NCI-H446 (cell line): ENCODE results near the gene CABLES2.

ENCODE experiments used
- DNase-seq, 2 experiments: peaks; one replicate each; lab custom pipeline; 2025; lab: John Stamatoyannopoulos, UW

The CABLES2 gene

DNA sequence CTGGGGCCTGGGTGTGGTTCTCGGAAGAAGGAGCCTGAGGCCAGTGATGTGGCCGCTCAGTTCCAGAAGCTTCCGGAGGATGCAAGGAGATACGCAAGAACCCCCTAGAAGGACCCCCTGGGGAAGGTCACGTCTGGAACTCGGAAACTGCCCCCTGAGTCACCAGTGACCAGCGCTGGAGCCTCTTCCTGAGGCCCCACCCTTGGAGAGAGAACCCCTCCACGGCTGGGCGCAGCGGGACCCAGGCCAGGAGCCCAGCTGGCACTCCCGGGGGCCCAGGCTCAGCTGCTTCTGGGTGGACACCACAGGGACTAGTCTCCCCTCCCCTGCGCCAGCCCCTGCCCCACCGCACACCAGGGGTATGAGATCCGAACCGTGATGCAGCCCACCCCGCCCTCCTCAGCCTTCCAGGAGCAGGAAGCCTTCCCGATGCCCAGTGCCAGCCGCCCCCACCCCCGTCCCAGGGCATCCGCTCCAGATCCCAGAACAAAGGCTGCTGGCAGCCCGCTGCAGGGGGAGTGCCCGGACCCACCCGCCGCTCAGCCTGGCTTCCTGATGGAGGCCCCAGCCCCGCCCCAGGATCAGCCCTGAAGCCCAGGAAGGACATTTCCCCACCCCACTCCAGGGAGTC, 47.5 kb downstream of the CABLES2 start:
- DNase-seq, result peak; percentile 47 to 56

DNA sequence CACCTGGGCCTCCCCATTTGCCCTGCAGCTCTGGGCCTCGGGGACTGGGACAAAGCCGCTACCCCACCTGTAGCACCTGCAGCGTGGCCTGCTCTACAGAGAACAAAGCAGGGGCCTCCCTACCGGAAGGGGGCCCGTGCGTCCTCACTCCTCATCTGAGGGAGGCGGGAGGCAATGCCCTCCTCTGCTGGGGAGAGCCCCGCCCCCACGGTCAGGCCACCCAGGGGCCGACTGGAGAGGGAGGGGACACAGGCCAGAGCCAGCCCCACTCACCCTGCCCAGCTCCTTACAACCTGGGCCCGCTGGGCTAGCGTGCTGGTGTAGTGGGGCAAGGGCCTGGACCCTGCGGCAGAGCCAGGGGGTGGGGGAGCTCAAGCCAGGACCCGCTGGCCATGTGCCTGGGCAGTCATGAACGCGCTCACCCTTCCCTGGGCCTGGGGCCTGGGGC, 48.0 kb downstream of the CABLES2 start:
- DNase-seq, result no peak

DNA sequence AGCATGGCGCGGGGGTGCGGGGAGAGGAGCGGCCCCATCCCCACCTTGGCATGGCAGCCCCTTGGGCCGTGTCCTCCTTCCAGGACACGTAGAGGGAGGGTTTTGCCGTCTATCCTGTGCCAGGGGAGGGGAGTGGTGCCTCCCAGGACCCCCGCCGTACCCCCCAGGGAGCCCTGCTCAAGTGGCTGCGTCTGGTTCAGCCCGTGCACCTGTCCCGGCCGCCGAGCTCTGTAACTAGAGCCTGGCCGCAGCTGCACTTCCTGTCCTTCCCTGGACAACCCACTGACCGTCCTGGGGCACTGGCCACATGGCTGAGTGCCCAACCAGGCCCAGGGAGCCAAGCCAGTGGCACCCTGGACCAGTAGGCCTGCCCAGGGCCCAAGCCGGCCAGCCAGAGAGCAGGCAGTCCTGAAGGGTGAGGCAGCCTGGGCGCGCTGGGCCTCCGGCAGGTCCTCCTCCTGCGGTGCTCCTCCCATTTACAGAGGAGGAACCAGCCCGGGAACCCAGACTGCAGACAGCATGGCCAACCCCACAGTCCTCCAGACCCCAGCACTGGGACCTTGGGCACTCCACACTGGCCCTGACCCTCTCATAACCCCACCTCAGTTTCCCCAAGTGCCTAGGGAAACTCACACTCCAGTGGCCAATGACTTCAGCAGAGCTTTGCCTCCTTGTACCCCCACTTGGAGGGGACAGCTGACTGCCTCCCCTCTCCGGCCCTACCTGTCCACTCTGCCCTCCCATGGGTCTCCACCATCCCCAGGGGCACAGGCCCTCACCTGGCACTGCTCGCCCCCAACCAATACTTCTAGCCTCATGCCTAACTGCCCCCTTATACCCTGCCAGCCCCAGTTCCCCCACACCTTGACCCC, 48.7 kb downstream of the CABLES2 start:
- no peak for DNase-seq

DNA sequence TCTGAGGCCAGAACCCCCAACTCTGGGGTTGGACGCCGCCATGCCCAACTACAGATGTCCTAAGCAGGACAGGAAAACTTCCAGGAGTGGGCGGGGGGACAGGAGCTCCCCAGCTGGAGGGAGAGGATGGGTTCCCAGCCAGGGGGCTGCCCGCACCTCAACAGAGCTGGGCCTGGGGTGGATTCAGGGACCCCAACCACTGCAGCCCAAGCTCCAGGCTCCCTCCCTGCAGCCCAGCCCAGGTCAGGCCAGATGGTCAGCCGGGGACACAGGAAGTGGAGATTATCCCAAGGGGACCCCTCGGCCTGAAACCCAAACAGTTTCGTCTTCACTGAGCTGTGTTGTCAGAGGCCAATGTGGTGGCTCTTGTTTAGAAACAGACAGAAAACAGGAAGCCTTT, 49.4 kb downstream of the CABLES2 start:
- DNase-seq, result no peak

DNA sequence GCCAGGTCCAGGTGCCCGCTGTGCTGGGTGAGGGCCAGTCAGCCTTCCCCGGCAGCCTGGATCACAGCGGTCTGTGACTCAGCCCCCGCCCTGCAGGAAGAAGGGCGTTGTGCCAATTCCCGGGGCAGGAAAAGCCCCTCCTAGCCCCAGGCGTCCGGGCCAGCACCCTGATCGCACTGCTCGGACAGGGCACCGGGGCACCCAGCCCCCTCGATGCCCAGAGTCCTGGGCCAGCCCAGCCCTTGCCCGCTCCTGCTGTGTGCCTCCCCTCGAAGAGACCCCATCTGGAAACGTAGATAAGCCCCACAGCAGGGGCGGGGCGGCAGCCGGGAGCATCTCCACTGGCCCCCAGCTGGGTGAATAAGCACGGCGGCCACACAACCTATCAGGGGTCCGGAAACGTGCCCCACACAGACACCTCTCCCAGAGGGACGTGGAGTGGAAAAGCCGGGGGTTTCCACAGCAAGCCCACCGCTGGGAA, 49.9 kb downstream of the CABLES2 start:
- peak; percentile 29 to 78 for DNase-seq

DNA sequence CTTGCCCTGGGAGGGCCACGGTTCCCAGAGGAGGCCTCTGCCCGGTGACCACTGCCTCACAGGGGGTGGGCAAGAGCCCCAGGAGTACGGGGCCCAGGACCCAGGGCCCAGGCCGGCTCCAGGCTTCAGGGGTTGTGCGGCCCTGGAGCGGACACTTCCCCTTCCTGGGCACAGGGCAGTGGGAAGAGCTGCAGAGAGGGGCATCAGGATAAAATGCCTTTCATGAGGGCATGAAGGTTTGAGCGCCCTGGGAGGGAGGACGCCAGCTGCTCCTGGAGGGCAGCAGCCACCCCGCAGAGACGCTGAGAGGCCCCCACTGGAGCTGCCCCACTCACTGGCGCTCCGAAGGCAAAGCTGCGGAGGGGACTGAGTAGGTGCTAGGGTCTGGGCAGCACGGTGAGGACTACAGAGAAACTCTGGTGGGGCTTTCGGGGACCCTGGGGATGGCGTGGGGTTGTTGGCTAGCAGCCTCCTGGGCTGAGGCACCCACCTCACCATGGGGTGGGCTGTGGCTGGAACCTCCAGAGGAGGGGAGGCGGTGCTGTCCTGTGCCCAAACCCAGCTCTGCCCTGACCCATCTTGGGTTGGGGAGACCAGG, 50.4 kb downstream of the CABLES2 start:
- peak in 1 of 2 experiments; percentile 43 for DNase-seq

DNA sequence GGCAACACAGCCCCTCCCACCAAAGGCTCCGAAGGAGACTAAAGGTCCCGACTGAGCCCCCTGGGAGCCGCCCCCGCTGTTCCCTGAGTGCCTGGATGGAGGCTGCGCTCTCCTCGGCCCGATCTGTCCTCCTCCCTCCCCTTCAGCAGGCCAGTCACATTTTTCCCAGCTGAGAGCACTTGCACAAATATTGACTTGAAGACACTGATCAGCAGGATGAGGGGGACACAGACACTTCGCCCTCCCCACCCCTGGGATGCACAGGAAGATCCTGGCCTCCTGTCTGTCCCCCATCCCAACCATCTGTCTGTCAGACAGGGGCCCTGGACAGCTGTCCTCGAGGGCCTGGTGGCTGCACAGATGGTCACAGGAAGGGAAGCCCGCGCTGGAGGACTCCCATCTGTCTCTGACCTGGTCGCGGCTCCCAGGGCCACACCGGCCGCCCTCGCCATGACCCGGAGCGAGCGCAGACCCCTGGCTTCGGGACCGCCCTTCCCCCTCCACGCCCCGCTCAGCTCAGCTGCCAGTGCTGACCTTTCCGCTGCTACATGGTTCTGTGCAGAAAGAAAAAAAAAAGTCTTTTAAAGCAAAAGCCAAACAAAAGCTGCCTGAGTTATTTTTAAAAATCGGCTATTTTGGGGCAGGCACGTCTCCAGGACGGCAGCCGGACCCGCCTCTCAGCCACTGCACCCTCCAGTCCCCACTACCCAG, 51.1 kb downstream of the CABLES2 start:
- peak in 1 of 2 experiments; percentile 78 for DNase-seq

DNA sequence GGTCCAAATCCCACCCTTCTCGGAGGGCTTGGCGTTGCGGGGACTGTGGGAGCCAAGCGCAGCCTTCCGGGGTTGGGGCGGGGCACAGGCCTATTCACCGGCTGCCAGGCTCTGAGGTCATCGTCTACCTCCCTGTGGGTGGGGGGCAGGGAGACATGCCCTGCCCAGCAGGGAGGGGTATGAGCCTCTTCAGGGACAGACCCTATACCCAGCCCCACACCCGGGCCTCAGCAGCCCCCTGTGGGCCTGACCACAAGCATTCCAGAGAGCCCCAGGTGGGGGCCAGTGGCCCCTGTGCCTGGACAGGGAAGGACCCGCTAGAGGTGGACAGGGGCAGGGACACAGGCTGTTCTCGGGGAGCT, 51.6 kb downstream of the CABLES2 start:
- peak; percentile 66 to 72 for DNase-seq

DNA sequence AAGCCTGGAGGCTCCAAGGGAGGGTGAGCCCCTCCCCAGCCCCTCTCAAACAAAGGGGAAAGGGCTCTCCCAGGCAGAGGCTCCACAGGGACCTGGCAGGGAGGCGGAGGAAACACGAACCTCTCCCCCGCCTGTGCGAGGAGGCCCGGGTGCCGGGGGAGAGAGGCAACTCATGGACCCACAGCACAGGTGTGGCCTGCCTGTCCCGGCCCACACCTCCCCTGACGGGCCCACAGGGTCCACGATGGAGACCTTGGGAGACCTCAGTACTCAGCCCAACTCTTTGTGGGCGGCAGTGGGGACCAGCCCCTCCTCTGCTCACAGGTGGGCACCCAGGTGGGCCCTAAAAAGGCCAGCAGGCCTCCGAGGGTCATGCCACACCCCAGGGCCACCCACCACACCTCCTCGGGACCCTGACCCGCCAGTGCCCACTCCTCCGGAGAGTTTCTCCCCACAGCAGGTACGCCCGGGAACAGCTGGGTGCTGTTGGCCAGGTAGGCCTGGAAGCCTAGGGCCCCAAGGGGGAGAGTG, 52.2 kb downstream of the CABLES2 start:
- no peak for DNase-seq

DNA sequence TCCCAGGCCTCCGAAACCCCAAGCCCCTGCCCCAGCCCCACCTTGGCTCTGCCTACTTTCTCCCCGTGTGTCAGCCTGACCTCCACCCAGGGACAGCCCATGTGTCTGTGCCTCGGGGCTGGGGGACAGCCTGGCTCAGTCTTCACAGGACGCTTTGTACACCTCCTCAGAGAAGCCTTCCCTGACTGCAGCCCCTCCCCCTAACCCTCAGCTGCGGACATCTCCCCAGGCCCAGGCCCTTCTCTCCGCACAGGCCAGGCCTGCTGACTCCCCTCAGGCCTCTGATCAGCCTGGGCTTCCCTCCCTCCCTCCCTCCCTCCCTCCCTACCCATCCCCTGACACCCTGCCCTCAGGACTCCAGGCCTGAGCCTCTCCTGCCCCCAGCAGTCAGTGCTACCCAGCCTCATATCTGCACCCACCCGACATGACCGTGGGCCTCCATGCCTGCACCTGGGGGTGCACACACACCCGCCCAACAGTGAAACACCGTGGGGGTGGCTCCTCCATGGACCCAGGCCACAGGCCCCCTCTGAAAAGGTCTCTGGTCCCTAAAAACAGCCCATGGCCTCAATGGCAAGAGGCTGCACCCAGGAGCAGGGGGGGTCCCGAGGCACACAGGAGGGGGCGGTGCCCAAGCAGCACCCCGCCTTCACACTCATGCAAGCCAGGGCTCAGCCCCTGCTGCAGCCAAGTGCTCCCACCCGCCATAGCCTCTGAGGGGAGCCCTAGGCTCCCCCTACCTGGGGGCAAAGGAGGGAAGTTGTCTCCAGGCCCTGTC, 52.9 kb downstream of the CABLES2 start:
- DNase-seq, result no peak

DNA sequence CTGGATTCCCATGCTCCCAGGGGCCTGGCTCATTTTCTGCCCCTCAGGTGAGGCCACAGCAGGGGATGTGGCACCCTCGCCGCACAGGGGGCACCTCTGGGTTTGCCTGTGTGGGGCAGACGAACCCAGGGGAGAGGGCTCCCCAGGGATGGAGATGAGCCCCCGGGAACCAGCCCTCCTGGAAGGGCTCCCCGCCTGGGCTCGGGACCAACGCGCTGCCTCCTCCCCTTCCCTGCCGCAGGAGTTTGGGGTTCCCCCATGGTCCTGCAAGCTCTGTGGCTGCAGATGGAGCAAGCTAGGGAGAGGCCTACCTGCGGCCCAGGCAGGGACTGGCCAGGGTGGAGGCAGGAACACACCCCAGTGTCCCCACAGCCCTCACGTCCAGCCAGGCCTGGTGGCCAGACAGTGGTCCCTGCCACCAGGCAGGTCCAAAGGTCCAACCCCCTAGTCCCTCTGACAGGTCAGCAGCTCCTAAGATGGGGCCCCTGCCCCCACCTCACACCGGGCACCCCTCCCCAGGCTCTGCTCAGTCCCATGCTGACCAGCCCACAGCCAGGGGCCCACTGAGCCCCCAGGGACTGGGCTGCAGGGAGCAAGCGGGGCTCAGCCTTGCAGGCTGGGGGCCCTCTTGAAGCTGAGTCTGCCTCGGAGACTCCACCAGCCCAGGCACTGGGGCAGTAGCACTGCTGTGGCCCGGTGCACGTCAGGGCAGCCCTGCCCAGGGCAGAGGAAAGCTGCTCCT, 53.6 kb downstream of the CABLES2 start:
- no peak for DNase-seq

DNA sequence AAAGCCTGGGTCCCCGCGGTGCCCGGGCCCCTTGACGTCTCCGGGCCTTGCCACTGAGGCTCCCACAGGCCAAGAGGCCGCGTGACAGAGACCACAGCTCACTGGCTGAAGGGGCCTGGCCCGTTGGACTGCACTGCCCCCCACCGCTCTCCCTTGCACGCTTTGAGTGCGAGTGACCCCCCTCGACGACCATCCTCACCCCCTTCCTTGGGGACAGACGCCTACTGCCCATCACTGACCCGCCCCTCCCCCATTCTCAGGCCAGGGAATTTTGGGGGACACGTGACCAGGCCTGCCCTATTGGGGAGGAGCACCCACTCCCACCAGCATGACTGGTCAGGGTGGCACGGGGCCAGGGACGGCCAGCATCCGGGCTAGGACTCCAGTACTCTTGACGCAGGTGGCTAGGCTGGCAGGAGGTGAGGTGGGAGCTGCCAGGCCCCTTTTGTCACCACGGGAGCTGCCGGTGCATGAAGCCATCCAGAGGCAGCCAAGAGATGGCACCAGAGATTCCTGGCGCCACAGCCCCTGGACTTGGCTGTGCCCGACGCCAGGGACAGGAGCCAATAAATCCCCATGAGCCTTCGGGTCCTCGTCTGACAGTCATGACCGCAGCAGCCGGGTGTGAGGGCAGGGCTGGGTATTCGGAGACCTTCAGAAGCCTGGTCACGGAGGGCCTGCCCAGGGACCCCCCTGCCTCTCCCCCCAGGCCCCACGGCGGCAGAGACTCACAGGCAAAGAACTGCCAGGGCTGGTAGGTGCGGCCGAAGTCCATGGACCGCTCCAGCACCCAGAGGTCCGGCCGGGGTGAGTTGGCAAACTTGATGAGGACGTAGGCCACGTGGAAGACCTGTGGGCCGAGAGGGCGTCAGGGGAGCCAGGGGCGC, 54.4 kb downstream of the CABLES2 start:
- peak; percentile 80 to 97 for DNase-seq

DNA sequence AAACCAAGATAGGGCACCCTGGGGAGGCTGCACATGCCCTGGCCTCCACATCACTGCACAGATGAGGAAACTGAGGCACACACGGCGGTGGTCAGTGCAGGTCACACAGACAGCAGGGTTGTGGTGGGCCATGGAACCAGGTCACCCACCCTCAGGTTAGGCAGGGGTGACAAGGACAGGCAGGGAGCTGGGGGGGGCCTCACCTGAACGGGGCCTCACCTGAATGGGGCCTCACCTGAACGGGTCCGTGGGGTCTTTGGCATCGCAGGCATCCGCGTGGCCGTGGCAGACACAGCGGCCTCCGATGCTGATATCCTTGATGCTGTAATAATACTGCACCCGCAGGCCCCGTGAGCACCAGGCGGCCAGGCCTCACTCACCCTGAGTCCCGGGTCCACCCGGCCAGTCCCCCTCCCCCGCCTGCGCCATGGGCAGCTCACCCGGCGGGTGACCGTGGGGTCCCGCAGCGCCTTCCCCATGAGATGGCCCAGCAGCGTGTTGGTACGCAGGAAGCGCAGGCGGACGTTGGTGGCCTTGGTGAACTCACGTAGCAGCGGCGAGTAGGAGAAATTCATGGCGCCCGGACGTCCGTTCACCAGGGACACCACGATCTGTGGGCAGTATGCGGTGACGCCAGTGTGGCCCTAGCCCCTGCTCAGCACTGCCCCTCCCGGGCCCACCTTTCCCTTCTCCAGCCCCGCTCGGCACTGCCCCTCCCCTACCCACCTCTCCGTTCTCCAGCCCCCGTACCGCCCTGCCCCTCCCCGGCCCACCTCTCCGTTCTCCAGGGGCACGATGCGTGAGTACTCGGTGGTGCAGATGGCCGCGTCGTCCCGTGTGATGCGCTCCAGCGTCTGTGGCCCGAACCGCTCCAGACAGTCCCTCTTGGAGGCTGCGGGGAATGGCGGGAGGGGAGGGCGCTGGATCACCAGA, 55.4 kb downstream of the CABLES2 start:
- no peak for DNase-seq

DNA sequence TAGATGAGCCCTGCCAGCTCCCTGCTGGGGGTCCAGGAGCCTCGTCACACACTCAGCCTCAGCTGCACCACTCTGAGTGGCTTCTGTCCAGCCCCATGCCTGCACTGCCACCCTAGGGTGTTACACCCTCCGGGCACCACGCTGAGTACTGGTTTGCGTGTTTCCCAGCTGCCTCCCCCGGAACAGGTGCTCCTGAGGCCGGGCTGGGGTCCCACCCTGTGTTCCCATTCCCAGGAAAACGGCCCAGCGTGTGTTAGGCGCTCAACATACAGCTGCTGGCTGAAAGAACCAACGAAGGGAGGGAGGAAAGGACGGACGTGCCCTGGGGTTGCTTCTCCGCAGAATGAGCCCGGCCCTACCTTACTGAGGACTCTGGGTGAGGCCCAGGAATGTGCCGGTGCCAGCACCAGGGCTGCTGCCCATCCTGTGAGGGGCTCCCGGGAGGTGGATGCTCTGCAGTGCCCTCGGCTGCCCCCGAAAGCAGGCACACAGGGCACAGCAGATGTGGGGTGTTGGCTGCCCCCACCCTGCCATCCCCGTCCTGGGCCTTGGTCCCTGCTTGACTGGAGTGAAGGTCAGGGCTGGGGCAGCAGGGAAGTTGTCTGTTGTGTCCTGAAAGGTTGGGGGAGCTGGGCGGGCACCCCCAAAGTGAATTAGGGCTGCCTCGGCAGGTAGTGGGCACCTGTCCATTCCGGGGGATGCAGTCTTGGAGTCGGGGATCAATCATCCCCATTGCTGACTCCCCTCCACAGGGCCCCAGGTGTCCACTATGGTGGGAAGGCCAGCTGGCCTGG, 56.3 kb downstream of the CABLES2 start:
- no peak for DNase-seq

DNA sequence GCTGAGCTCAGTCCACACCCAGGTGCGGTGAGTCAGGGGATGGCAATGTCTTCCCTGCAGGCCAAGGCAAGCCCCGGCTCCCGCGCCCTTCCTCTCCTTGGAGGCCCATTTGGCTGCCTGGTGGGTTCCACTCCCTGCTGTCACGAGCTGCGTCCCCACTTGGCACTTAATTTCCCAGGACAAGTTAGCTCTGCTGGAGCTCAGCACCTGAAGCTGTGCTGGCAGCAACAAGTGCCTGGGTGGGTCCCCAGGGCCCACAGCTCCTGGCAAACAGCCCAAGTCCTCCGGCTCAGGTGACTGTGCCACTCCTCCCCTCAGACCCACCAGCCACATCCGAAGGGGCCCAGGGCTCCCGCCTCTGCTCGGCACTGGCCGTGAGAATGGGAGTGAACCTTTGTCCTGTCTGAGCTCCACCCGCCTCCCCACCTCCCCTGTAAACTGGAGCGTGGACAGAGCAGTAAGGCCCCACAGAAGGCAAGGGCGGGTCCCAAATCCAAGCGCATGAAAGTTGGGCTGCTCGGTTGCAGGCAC, 56.9 kb downstream of the CABLES2 start:
- no peak for DNase-seq

DNA sequence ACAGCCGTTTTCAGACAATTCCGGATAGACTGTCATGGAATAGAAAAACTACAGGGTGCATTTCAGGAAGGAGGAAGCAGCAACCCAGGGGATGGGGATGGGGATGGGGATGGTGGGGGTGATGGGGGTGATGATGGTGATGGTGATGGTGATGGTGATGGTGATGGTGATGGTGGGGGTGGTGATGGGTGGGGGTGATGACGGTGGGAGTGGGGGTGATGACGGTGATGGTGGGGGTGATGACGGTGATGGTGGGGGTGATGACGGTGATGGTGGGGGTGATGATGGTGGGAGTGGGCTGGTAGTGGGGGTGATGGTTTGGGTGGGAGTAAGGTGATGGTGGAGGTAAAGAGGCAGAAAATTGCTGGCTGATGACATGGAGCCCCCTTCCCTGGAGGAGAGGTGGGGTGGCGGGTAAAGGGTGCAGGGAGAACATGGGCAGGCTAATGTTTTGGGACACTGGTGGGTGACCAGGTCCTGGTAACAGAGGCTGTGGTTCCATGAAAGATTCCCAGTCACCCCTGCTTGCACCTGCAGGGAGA, 57.5 kb downstream of the CABLES2 start:
- no peak for DNase-seq

DNA sequence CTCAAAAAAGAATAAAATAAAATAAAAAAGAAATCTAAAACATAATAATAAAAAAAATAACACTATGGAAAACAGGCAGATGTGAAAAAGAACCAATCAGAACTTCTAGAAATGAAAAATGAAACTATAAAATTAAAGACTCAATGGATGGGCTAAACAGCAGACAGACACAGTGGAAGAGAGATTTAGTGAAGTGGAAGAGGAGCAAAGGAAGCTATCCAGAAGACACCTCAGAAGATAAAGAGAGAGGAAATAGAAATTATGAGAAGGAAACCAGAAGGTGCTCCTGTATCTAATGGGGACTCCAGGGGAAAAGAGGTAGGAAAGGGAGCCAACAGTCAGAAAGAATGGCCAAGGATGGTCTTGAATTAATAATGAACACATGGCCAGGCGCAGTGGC, 58.5 kb downstream of the CABLES2 start:
- DNase-seq, result no peak
